MM.1S (cell line): ENCODE results near the gene GNG11.
"Not testable (repeated sequence)": the region's sequence is repeated elsewhere in the genome, so short reads cannot be mapped to it uniquely, and the experiment has no call there.

ENCODE experiments used
- EZH2 ChIP-seq: fragments of 300-600 bp; sonication (generic); optimal IDR thresholded peaks from 2 replicates; pipeline ENCODE3; 2017; ENCODE audit warnings: low read depth, mild to moderate bottlenecking, antibody characterized with exemption, low read length, mixed read lengths
- EZH2phosphoT487 ChIP-seq: fragments of 300-600 bp; sonication (generic); IDR thresholded peaks from 2 replicates; pipeline ENCODE4 v1.6.1; 2018; ENCODE audit warnings: antibody characterized with exemption, low read length
- TF ChIP-seq, protein P1 (sequence below): fragments of 300-600 bp; sonication (generic); IDR thresholded peaks from 2 replicates; pipeline ENCODE4 v1.5.1; 2016; ENCODE audit warnings: antibody characterized with exemption, low read length, mixed read lengths

- TF ChIP-seq, protein P1, sequence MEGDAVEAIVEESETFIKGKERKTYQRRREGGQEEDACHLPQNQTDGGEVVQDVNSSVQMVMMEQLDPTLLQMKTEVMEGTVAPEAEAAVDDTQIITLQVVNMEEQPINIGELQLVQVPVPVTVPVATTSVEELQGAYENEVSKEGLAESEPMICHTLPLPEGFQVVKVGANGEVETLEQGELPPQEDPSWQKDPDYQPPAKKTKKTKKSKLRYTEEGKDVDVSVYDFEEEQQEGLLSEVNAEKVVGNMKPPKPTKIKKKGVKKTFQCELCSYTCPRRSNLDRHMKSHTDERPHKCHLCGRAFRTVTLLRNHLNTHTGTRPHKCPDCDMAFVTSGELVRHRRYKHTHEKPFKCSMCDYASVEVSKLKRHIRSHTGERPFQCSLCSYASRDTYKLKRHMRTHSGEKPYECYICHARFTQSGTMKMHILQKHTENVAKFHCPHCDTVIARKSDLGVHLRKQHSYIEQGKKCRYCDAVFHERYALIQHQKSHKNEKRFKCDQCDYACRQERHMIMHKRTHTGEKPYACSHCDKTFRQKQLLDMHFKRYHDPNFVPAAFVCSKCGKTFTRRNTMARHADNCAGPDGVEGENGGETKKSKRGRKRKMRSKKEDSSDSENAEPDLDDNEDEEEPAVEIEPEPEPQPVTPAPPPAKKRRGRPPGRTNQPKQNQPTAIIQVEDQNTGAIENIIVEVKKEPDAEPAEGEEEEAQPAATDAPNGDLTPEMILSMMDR = not testable (repeated sequence)
- not testable (repeated sequence) for TF ChIP-seq EZH2phosphoT487, EZH2
Measured at GRCh38 chr7:93915206-93915842, 6.2 kb upstream of the GNG11 start.
